ENCODE results near the gene RNU6-1. TPM values are rescaled to one million over a fixed set of nuclear protein-coding genes. Genes with fewer than 3 reads are reported as not detected.

RNU6-1 gene
- total and polyA plus RNA-seq, 2 donors (not counting 3 experiments of a cell fraction or from before 2014, with no cell fraction given), result not detected

DNA sequence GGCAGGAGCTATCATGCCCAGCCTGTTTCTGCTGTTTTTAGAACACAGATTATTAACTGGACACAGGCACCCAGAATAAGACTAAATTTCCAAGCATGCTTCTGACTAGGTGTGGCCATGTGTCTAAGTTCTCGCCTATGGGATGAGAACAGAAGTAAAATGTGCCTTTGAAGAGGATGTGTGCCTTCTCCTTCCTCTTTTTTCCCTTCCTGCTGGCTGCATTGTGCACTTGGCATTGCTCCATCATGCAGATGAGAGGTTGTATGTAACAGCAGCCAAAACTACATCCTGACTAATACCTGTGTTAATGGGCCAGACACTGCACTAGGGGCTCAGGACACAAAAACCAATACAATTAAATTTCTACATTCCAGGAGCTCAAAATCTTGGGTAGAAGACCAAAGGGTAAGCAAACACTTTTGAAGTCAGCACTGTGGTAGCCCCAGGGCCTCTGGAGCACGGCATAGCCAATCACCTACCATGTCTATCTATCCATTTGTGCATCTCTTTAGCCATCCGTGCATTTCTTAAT is 40.9 kb upstream of the RNU6-1 start:
- H2AFZ ChIP-seq (ENCODE audit: low read depth, low read length), result no peak overlapping the region
- peaks cover 5 to 12% of the 10 kb centered on the region in 2 experiments for H3K27me3 ChIP-seq (ENCODE audit: control insufficient read depth in 2 of 2, insufficient read depth in 2 of 2, low read length in 2 of 2)
- no peak overlapping the region for H3K9ac ChIP-seq (replicated peaks; ENCODE audit: extremely low read depth, insufficient read depth, low read length)
- no TSS peak for BruUV-seq (replicated peaks)
- intact Hi-C loops (cut with micrococcal nuclease) (no loop called here), dilution Hi-C loops (cut with MboI; ENCODE audit: extremely low pct_ligation_motif_present, low sequenced_read_pairs) (no loop called here)
- FAIRE-seq (no peak), DNase-seq (ENCODE audit: low read depth, low spot score) (no peak)
- ChIA-PET POLR2A (no interaction called here), CTCF (interaction anchor here (1.1 kb wide), 1 partner anchor 274 kb away, joined by 4 read pairs; no protein-coding TSS in a partner anchor)
- no peaks in the 10 kb centered on the region for H3K9me1 ChIP-seq (replicated peaks; ENCODE audit: control insufficient read depth, extremely low read depth, insufficient read depth, low read length)
- H3K27ac ChIP-seq (ENCODE audit: insufficient read depth, low read depth, low read length), result no peak overlapping the region
- no peaks in the 10 kb centered on the region for H3K9me3 ChIP-seq (replicated peaks; ENCODE audit: control insufficient read depth, insufficient read depth, low read length)
- TF ChIP-seq, protein P1, sequence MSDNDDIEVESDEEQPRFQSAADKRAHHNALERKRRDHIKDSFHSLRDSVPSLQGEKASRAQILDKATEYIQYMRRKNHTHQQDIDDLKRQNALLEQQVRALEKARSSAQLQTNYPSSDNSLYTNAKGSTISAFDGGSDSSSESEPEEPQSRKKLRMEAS (IDR thresholded peaks at IDR 0.05; ENCODE audit: insufficient read depth, insufficient read length), result no peak
- TF ChIP-seq GATA2 (IDR thresholded peaks at IDR 0.05; ENCODE audit: insufficient read depth, insufficient read length, low read depth, low read length), result no peak
- TF ChIP-seq, protein P2, sequence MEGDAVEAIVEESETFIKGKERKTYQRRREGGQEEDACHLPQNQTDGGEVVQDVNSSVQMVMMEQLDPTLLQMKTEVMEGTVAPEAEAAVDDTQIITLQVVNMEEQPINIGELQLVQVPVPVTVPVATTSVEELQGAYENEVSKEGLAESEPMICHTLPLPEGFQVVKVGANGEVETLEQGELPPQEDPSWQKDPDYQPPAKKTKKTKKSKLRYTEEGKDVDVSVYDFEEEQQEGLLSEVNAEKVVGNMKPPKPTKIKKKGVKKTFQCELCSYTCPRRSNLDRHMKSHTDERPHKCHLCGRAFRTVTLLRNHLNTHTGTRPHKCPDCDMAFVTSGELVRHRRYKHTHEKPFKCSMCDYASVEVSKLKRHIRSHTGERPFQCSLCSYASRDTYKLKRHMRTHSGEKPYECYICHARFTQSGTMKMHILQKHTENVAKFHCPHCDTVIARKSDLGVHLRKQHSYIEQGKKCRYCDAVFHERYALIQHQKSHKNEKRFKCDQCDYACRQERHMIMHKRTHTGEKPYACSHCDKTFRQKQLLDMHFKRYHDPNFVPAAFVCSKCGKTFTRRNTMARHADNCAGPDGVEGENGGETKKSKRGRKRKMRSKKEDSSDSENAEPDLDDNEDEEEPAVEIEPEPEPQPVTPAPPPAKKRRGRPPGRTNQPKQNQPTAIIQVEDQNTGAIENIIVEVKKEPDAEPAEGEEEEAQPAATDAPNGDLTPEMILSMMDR (IDR thresholded peaks at IDR 0.05; ENCODE audit: extremely low read depth in 1 of 2, insufficient read depth in 1 of 2, low read depth in 1 of 2, low read length in 2 of 2), result no peak
- no peak for TF ChIP-seq JUN (IDR thresholded peaks at IDR 0.05; ENCODE audit: borderline replicate concordance, insufficient read depth, insufficient read length, low read depth)
- H3K79me2 ChIP-seq (ENCODE audit: control insufficient read depth, insufficient read depth, low read length), result no peaks in the 10 kb centered on the region
- H3K4me2 ChIP-seq (ENCODE audit: insufficient read depth, low read length), result no peak overlapping the region
- H3K4me1 ChIP-seq (ENCODE audit: control insufficient read depth, extremely low read depth, insufficient read depth, low read length), result peaks cover 2% of the 10 kb centered on the region
- no peak overlapping the region for H3K4me3 ChIP-seq (replicated peaks in 1 of 3; ENCODE audit: insufficient read depth in 1 of 3, low read depth in 1 of 3, low read length in 3 of 3)
- H4K20me1 ChIP-seq (replicated peaks; ENCODE audit: control insufficient read depth, extremely low read depth, insufficient read depth, low read length), result no peaks in the 10 kb centered on the region
- H3K36me3 ChIP-seq (ENCODE audit: control insufficient read depth in 2 of 2, extremely low read depth in 1 of 2, insufficient read depth in 2 of 2, low read length in 2 of 2), result no peaks in the 10 kb centered on the region

Measured in endothelial cell of umbilical vein (primary cell).